K562 (cell line): ENCODE measurements around the gene ANKLE1. TPM values are rescaled to one million over a fixed set of nuclear protein-coding genes. Genes with fewer than 3 reads are reported as not detected.
A peak's percentile ranks its signal among the peaks of the same experiment; 100 is the strongest.

Source experiments
- CBX8 ChIP-seq: fragments of 200-600 bp; sonication (generic); IDR thresholded peaks from 2 replicates; pipeline ENCODE4 v1.6.1; 2012; ENCODE audit warnings: borderline replicate concordance, mixed run types, low read depth, mild to moderate bottlenecking, moderate library complexity, mixed read lengths, low read length, control low read depth, inconsistent platforms; ENCODE audit not compliant: poor library complexity, severe bottlenecking; ENCODE audit errors: extremely low read depth
- FOXJ3 ChIP-seq: sonication (generic); formaldehyde crosslinking; IDR thresholded peaks from 2 replicates; pipeline ENCODE4 v1.4.0; 2020; ENCODE audit warnings: mild to moderate bottlenecking, missing genetic modification reagents
- GABPB1 ChIP-seq: sonication (generic); formaldehyde crosslinking; IDR thresholded peaks from 2 replicates; pipeline ENCODE4 v1.8.0; 2022; ENCODE audit warnings: mild to moderate bottlenecking, missing genetic modification reagents
- GATA2 ChIP-seq: sonication (generic); formaldehyde crosslinking; IDR thresholded peaks from 2 replicates; pipeline ENCODE4 v1.4.0; 2020; ENCODE audit warnings: mild to moderate bottlenecking, missing genetic modification reagents
- GTF2A2 ChIP-seq: IDR thresholded peaks from 2 replicates; pipeline ENCODE4 v1.6.1; 2016; ENCODE audit warnings: mild to moderate bottlenecking, missing genetic modification characterization, missing compliant biosample characterization
- MAFF ChIP-seq: IDR thresholded peaks from 2 replicates; pipeline ENCODE4 v1.6.1; 2012; ENCODE audit warnings: low read length, improper control_type of control experiment
- MCM7 ChIP-seq, 2 experiments: fragments of 450-650 bp; IDR thresholded peaks; 2 replicates each; pipeline ENCODE4 v1.6.1; 2016 to 2018
- MTA3 ChIP-seq: fragments of 450-650 bp; formaldehyde crosslinking; IDR thresholded peaks from 2 replicates; pipeline ENCODE4 v1.6.1; 2017; ENCODE audit warnings: mild to moderate bottlenecking, borderline replicate concordance
- NELFE ChIP-seq: IDR thresholded peaks from 2 replicates; pipeline ENCODE4 v1.6.1; 2011; ENCODE audit warnings: mild to moderate bottlenecking; ENCODE audit not compliant: insufficient read depth, insufficient read length
- NR2F6 ChIP-seq: fragments of 450-650 bp; formaldehyde crosslinking; IDR thresholded peaks from 2 replicates; pipeline ENCODE4 v1.4.0; 2020; ENCODE audit warnings: mild to moderate bottlenecking
- TSC22D4 ChIP-seq: fragments of 450-650 bp; IDR thresholded peaks from 2 replicates; pipeline ENCODE4 v1.6.1; 2016; ENCODE audit warnings: missing genetic modification characterization, missing biosample characterization, control low read depth
- U2AF1 ChIP-seq: fragments of 200-400 bp; formaldehyde crosslinking; optimal IDR thresholded peaks from 2 replicates; pipeline ENCODE3; 2017; ENCODE audit warnings: mild to moderate bottlenecking, low read depth, low read length, moderate library complexity
- ZBED1 ChIP-seq: IDR thresholded peaks from 2 replicates; pipeline ENCODE4 v1.6.1; 2014
- ZBTB17 ChIP-seq: fragments of 450-650 bp; formaldehyde crosslinking; IDR thresholded peaks from 2 replicates; pipeline ENCODE4 v1.4.0; 2020; ENCODE audit warnings: mild to moderate bottlenecking
- ZKSCAN3 ChIP-seq: fragments of 250-450 bp; sonication (Bioruptor Pico); IDR thresholded peaks from 2 replicates; pipeline ENCODE4 v1.4.0; 2020
- ZNF140 ChIP-seq: fragments of 250-450 bp; sonication (Bioruptor Pico); IDR thresholded peaks from 2 replicates; pipeline ENCODE4 v1.8.0; 2021; ENCODE audit warnings: moderate library complexity, mild to moderate bottlenecking, inconsistent platforms
- ZNF197 ChIP-seq: fragments of 200-800 bp; sonication (Bioruptor generic); IDR thresholded peaks from 2 replicates; pipeline ENCODE4 v1.6.1; 2016; ENCODE audit warnings: low read depth, missing genetic modification characterization, missing compliant biosample characterization
- ZNF444 ChIP-seq: fragments of 250-450 bp; sonication (Bioruptor Pico); IDR thresholded peaks from 2 replicates; pipeline ENCODE4 v1.4.0; 2020; ENCODE audit warnings: mild to moderate bottlenecking, moderate library complexity
- ZNF699 ChIP-seq: fragments of 250-450 bp; sonication (Bioruptor Pico); IDR thresholded peaks from 2 replicates; pipeline ENCODE4 v1.8.0; 2021; ENCODE audit warnings: mild to moderate bottlenecking, moderate library complexity; ENCODE audit not compliant: insufficient replicate concordance
- ZNF77 ChIP-seq: fragments of 250-450 bp; sonication (Bioruptor Pico); IDR thresholded peaks from 2 replicates; pipeline ENCODE4 v1.5.0; 2020
- polyA plus RNA-seq, 8 experiments: library from polyadenylated mRNA; depleted of rRNA in 4 of 8; stranded (reverse) in 5 of 8; unstranded in 3 of 8; fragments of >200 nt; fragmentation: Nextera tagmentation in 2 of 8; fragmentation: Illumina TruSeq in 1 of 8; extraction: Ambion mirVana in 2 of 8; extraction: Trizol in 1 of 8; gene quantifications; 2 replicates each; pipeline versions ENCODE4 v1.2.1 to v1.2.3, GENCODE V29; 2011 to 2014; ENCODE audit warnings: inconsistent platforms in 1 of 8, missing spikeins in 1 of 8
- total RNA-seq, 7 experiments: library from RNA; depleted of rRNA in 6 of 7; stranded (reverse); fragments of >200 nt in 6 of 7; fragmentation: Illumina TruSeq in 2 of 7; extraction: Trizol in 2 of 7; gene quantifications; 2 replicates each; pipeline versions ENCODE4 v1.2.1 to v1.2.3, GENCODE V29; 2011 to 2021; ENCODE audit warnings: low replicate concordance in 1 of 7
- TF ChIP-seq, protein P1 (sequence below), 2 experiments: fragments of 450-650 bp; conservative IDR thresholded peaks; 2 replicates each; pipeline ENCODE4 v1.6.1; 2017; ENCODE audit warnings: mild to moderate bottlenecking in 2 of 2, moderate library complexity in 2 of 2
- TF ChIP-seq, protein P2 (sequence below): fragments of 450-650 bp; formaldehyde crosslinking; IDR thresholded peaks from 2 replicates; pipeline ENCODE4 v1.4.0; 2022; ENCODE audit warnings: missing genetic modification characterization
- TF ChIP-seq, protein P3 (sequence below): IDR thresholded peaks from 2 replicates; pipeline ENCODE4 v1.6.1; 2012; ENCODE audit warnings: low read depth, low read length, improper control_type of control experiment, borderline replicate concordance
- TF ChIP-seq, protein P4 (sequence below): sonication (generic); formaldehyde crosslinking; IDR thresholded peaks from 2 replicates; pipeline ENCODE4 v1.8.1; 2022; ENCODE audit warnings: missing genetic modification reagents

The ANKLE1 gene
- total and polyA plus RNA-seq, 9 of the 15 experiments (the other 6 are each of a cell fraction or from before 2014, with no cell fraction given) = 0.63 to 9.2 (median 2.9) TPM

DNA sequence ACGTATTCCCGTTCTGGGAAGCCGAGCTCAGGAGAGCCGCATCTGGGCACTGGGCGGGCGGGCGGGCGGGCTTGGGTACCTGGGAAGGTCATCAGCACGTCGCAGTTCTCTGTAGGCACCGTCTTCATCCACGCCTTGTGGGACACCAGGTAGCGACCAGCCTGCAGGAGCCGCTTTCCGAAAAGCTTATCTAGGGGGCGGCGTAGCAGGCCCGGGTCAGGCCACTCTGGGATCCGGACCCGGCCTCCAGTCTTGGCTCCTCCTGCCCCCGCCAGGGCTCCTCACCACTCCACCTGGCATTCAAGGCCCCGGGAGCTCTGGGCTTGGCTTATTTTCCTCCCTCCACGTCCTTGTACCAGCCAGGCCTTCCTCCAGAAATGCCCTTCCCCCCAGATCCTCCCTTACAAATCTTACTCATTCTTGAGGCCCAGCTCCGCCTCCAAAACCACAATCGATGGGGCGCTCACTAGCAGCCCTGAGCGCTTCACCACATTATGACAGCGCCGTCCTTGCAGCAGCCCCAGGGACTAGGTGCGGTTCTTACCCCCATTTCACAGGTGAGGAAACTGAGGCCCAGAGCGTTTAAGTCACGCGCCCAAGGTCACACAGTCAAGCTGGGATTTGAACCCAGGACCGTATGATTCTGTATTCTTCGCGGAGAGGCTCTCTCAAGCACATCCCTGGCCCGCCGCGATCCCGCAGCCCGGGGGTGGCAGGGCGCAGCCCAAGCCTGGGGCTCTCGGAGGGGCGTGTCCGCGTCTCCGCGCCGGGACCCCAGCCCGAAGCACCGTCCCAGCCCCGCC, 52.1 kb downstream of the ANKLE1 start (continued):
- TF ChIP-seq ZNF197 (CRISPR knock-in tag) = no peak
- TF ChIP-seq MAFF = no peak
- TF ChIP-seq NELFE = no peak
- no peak for TF ChIP-seq ZNF444
- no peak for TF ChIP-seq ZKSCAN3 (CRISPR knock-in tag)
- no peak for TF ChIP-seq GTF2A2 (tag)
- TF ChIP-seq, protein P1, sequence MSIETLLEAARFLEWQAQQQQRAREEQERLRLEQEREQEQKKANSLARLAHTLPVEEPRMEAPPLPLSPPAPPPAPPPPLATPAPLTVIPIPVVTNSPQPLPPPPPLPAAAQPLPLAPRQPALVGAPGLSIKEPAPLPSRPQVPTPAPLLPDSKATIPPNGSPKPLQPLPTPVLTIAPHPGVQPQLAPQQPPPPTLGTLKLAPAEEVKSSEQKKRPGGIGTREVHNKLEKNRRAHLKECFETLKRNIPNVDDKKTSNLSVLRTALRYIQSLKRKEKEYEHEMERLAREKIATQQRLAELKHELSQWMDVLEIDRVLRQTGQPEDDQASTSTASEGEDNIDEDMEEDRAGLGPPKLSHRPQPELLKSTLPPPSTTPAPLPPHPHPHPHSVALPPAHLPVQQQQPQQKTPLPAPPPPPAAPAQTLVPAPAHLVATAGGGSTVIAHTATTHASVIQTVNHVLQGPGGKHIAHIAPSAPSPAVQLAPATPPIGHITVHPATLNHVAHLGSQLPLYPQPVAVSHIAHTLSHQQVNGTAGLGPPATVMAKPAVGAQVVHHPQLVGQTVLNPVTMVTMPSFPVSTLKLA (conservative IDR thresholded peaks at IDR 0.05) = no peak; a peak in 1 of 4 replicates
- no peak; the same call in none of the 2 replicates for TF ChIP-seq ZBED1
- no peak for TF ChIP-seq ZNF77 (CRISPR knock-in tag)
- TF ChIP-seq ZNF140 (CRISPR knock-in tag) = no peak
- TF ChIP-seq MTA3 = no peak; the same call in 1 of the 2 replicates
- TF ChIP-seq FOXJ3 (CRISPR knock-in tag) = no peak
- no peak for TF ChIP-seq GATA2
- TF ChIP-seq, protein P2, sequence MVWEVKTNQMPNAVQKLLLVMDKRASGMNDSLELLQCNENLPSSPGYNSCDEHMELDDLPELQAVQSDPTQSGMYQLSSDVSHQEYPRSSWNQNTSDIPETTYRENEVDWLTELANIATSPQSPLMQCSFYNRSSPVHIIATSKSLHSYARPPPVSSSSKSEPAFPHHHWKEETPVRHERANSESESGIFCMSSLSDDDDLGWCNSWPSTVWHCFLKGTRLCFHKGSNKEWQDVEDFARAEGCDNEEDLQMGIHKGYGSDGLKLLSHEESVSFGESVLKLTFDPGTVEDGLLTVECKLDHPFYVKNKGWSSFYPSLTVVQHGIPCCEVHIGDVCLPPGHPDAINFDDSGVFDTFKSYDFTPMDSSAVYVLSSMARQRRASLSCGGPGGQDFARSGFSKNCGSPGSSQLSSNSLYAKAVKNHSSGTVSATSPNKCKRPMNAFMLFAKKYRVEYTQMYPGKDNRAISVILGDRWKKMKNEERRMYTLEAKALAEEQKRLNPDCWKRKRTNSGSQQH (CRISPR knock-in tag) = 0 out of 2 replicates have a peak, but pooled peaks have one; percentile 40
- TF ChIP-seq, protein P3, sequence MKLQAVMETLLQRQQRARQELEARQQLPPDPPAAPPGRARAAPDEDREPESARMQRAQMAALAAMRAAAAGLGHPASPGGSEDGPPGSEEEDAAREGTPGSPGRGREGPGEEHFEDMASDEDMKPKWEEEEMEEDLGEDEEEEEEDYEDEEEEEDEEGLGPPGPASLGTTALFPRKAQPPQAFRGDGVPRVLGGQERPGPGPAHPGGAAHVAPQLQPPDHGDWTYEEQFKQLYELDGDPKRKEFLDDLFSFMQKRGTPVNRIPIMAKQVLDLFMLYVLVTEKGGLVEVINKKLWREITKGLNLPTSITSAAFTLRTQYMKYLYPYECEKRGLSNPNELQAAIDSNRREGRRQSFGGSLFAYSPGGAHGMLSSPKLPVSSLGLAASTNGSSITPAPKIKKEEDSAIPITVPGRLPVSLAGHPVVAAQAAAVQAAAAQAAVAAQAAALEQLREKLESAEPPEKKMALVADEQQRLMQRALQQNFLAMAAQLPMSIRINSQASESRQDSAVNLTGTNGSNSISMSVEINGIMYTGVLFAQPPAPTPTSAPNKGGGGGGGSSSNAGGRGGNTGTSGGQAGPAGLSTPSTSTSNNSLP = no peak
- TF ChIP-seq, protein P4, sequence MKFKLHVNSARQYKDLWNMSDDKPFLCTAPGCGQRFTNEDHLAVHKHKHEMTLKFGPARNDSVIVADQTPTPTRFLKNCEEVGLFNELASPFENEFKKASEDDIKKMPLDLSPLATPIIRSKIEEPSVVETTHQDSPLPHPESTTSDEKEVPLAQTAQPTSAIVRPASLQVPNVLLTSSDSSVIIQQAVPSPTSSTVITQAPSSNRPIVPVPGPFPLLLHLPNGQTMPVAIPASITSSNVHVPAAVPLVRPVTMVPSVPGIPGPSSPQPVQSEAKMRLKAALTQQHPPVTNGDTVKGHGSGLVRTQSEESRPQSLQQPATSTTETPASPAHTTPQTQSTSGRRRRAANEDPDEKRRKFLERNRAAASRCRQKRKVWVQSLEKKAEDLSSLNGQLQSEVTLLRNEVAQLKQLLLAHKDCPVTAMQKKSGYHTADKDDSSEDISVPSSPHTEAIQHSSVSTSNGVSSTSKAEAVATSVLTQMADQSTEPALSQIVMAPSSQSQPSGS (CRISPR knock-in tag) = no peak
- no peak for TF ChIP-seq CBX8
- TF ChIP-seq U2AF1 = no peak
- TF ChIP-seq TSC22D4 (tag) = no peak
- TF ChIP-seq ZNF699 (CRISPR knock-in tag) = no peak
- no peak for TF ChIP-seq MCM7 (IDR thresholded peaks at IDR 0.05)
- no peak for TF ChIP-seq NR2F6
- TF ChIP-seq GABPB1 (CRISPR knock-in tag) = peak; percentile 52; the same call in 1 of the 2 replicates
- TF ChIP-seq ZBTB17 (CRISPR knock-in tag) = peak; percentile 78
